HCT116 (cell line): ENCODE results near the gene PBX3.

ENCODE experiments used
- EZH2 ChIP-seq: fragments of 200-600 bp; sonication (generic); IDR thresholded peaks from 2 replicates; pipeline ENCODE4 v1.6.1; 2017; ENCODE audit warnings: antibody characterized with exemption, mixed run types
- EZH2phosphoT487 ChIP-seq: fragments of 200-600 bp; IDR thresholded peaks from 2 replicates; pipeline ENCODE4 v1.6.1; 2018; ENCODE audit warnings: antibody characterized with exemption, borderline replicate concordance
- POLR2A ChIP-seq: IDR thresholded peaks from 2 replicates; pipeline ENCODE4 v1.7.0; 2011; ENCODE audit warnings: borderline replicate concordance; ENCODE audit not compliant: insufficient read depth, insufficient read length; ENCODE audit errors: extremely low read depth
- POLR2AphosphoS5 ChIP-seq: IDR thresholded peaks from 2 replicates; pipeline ENCODE4 v1.6.1; 2011; ENCODE audit warnings: mild to moderate bottlenecking, low read depth, low read length, moderate library complexity
- SP1 ChIP-seq: IDR thresholded peaks from 2 replicates; pipeline ENCODE4 v1.6.1; 2012; ENCODE audit warnings: low read depth
- TF ChIP-seq, protein P1 (sequence below), 3 experiments: fragments of 200-600 bp in 1 of 3; sonication (generic) in 1 of 3; IDR thresholded peaks in 2 of 3; conservative IDR thresholded peaks in 1 of 3; 2 replicates each; pipeline ENCODE4 v1.5.1; 2012 to 2017; ENCODE audit warnings: low read depth in 2 of 3, low read length in 2 of 3, antibody characterized with exemption in 1 of 3, borderline replicate concordance in 1 of 3, control low read depth in 1 of 3, mild to moderate bottlenecking in 1 of 3, mixed read lengths in 1 of 3, mixed run types in 1 of 3, moderate library complexity in 1 of 3; ENCODE audit not compliant: insufficient read depth in 1 of 3

DNA sequence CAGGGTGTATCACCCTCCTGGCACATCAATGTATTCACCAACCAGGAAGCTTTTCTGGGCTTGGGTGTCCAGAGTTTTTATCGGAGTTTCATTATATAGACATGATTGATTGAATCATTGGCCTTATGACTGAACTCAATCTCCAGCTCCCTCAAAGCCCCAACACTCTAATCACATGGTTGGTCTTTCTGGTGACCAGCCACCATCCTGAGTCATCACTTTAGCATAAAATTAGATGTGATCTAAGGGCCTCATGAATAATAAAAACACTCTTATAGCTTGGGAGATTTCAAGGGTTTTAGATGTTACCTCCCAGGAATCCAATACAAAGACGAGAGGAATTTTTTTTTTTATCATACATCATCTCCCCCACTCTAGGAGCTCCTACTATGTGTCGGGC, 7.7 kb upstream of the PBX3 start:
- TF ChIP-seq, protein P1, sequence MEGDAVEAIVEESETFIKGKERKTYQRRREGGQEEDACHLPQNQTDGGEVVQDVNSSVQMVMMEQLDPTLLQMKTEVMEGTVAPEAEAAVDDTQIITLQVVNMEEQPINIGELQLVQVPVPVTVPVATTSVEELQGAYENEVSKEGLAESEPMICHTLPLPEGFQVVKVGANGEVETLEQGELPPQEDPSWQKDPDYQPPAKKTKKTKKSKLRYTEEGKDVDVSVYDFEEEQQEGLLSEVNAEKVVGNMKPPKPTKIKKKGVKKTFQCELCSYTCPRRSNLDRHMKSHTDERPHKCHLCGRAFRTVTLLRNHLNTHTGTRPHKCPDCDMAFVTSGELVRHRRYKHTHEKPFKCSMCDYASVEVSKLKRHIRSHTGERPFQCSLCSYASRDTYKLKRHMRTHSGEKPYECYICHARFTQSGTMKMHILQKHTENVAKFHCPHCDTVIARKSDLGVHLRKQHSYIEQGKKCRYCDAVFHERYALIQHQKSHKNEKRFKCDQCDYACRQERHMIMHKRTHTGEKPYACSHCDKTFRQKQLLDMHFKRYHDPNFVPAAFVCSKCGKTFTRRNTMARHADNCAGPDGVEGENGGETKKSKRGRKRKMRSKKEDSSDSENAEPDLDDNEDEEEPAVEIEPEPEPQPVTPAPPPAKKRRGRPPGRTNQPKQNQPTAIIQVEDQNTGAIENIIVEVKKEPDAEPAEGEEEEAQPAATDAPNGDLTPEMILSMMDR (IDR thresholded peaks at IDR 0.05 in 2 of 3, conservative IDR thresholded peaks at IDR 0.05 in 1 of 3; ENCODE audit: borderline replicate concordance in 1 of 3, insufficient read depth in 1 of 3, low read depth in 2 of 3, low read length in 2 of 3), result no peak
- no peak for TF ChIP-seq EZH2
- TF ChIP-seq POLR2AphosphoS5, result no peak
- TF ChIP-seq POLR2A, result no peak
- no peak for TF ChIP-seq EZH2phosphoT487
- no peak for TF ChIP-seq SP1
